ENCODE results near the gene NDUFB2. TPM values are rescaled to one million over a fixed set of nuclear protein-coding genes. Genes with fewer than 3 reads are reported as not detected.
"Not testable (repeated sequence)": the region's sequence is repeated elsewhere in the genome, so short reads cannot be mapped to it uniquely, and the experiment has no call there.

The NDUFB2 gene
- total RNA-seq: 202 TPM
- long read RNA-seq, transcript NDUFB2-201 (4 exons, 504 nt): major isoform, 16 of 20 reads
- long read RNA-seq, partial matches to known transcripts: 1 of 20 reads
- long read RNA-seq, other reads (novel, unspliced or antisense): 1 of 20 reads

DNA sequence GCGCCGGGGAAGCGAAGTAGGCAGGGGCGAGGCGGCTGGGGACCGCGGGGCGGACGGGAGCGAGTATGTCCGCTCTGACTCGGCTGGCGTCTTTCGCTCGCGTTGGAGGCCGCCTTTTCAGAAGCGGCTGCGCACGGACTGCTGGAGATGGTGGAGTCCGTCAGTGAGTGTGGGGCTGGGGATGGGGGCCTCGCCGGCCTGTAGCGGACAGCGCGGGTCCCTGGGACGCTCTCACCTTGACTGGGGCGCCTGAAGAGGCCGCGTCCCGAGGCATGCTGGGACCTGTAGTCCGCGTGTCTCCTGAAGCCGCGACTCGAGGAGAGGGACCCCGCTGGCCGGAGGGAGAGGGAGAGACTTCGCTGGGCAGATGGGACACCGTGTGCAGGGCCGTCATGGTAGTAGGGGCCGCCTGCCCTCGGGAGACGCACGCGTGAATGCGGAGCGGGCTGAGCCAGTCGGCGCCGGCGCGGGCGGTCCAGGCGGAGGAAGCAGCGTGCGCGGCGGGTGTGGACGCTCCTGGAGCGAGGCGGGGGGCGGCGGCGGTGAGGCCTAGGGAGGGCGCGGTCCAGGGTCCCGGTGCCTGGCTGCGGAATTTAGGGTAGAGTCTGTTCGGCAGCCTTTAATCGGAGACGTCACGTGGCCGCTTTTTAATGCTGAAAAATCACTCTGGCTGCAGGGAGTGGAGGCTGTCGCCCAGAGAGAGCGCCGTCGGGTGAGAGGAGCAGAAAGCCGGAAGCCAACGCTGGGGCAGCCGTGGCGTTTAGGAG is at the start of gene NDUFB2:
Gene NDUFB2 (plus strand): TSS at position 29 of the 767 bp plus-strand sequence. CDS start 37 bp downstream, at position 66.
- peak; percentile 98 for DNase-seq (ENCODE audit: low spot score)

DNA sequence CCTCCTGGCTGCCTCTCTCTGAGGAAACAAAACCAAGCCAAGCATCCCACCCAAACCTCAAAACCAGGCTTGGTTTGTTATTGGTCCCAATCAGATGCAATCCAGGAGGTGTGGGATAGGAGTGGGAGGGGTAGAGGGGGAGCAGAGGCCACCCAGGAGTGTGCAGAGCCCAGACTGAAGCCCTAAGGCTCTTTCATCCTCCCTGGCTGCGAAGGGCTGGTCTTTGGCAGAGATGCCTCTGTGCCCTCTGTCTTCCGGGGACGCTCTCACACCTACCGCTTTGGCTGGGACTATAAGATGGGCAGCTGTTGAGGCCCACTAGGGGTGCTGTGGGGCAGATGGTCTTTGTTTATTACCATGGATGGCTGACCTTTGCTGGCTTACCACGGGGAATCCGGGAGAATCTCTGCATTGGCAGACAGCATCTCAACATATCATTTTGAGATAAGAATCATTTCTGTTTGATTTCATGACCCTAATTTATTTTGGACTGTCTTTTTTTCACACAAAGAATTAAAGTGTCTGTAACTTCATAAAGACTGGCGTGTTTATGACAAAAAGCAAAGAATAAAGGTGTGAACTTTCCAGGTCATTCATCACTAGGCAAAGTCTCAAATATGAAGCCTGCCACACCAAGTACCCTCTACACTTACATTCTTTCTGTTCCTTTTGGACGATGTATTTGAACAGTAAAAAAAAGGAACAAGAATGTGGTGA is 49.4 kb upstream of the NDUFB2 start:
- DNase-seq (ENCODE audit: low spot score): no peak

- peak; percentile 41 for DNase-seq (ENCODE audit: low spot score)
Measured at GRCh38 chr7:140649556-140650205, 46.8 kb upstream of the NDUFB2 start.

DNA sequence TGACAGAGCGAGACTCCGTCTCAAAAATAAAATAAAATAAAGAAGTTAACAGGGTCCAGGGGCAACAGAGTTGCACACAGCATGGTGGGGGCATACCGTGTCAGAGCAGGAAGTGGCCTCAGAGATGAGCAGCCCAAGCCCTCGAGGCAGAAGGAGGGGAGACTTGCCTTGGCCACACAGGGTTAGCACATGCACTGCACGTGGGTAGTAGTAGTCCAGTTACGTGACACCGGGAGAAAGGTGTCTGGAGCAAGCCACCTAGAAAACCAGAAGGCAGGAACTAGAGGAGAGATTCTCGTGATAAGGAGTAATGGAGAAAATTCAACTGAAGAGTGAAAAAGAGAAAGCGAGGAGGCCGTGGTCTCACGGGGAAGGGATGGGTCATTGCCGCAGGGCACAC is 46.1 kb upstream of the NDUFB2 start:
- DNase-seq (ENCODE audit: low spot score): no peak

DNA sequence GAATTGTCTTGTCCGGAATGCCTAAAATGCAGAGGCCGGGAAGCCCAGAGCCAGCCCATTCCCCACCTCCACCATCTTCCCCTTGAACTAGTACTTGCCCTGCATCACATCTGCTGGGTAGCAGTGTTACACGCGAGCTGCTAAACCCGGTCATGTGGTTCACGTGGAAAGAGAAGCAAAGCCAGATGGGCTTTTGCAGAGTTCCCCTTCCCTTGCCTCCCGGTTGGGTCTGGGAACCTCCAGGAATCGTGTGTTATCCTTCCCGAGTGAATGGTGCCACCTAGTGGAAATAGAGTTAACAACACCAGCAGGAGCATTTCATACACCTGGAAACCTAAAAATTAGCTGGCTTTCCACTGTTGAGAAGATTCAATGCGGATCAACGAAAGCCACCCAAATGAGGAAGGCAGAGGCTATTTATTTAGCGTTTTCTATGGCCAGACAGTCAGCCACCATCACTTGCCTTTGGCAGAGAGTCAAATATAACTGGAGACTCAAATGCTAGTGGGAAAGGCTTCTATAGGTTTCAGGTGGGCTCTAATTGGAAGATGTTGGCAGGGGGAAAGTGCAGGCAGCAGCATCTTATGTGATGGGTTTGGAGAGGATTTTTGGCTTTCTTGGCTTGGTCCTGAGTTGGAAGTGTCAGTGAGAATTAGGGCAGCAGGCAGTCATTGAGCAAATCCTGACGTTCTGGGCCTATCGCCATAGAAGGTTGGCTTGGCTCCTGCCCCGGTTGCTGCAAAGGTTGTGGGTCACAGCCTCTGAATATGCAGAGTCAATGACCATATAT is 43.0 kb upstream of the NDUFB2 start:
- DNase-seq (ENCODE audit: low spot score): no peak

GRCh38 chr7:140654109-140654387 is 42.5 kb upstream of the NDUFB2 start:
- DNase-seq (ENCODE audit: low spot score): no peak

- no peak for DNase-seq (ENCODE audit: low spot score)
Measured at GRCh38 chr7:140654661-140655060, 41.8 kb upstream of the NDUFB2 start.

DNA sequence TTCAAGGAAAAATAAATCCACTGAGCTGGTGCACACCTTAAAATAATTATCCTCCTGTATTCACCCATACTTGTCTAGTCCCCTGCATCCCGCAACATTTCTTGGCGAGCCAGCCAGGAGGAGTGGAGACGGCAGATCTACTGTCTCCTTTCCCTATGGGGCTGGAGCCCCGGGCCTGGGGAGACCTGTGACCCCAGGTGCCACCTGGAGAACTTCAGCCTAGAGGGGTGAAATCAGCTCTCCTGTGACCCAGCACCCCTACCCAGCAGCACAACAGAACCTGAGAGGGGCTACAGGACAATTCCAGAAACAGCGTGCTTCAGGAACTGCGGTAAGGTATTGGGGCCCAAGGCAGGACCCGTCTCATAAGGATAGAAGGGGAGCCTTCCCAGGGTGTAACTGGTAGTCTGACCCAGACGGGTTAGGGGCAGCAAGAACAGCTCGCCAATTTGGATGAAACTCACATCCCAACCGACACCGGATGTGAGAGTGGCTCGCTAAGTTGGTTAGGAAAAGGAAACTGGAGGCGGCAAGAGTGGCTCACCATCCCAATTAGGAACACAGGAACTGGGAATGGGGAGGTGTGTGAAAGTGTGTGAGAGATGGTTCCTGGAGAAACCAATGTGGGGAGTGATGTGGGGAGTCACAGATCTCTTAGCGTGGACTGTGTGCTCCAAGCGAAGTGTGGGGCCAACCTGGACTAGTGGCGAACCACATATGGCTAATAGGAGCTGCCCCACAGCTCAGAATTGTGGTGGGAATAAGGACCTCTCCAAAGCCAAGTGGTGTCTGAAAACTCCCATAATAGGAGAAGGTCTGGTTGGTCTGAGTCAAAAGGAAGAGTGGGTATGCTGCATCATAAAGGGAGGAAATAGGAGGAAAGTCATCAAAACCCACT is 40.7 kb upstream of the NDUFB2 start:
- DNase-seq (ENCODE audit: low spot score): no peak

GRCh38 chr7:140656548-140657515 is 39.7 kb upstream of the NDUFB2 start:
- DNase-seq (ENCODE audit: low spot score): no peak

DNA sequence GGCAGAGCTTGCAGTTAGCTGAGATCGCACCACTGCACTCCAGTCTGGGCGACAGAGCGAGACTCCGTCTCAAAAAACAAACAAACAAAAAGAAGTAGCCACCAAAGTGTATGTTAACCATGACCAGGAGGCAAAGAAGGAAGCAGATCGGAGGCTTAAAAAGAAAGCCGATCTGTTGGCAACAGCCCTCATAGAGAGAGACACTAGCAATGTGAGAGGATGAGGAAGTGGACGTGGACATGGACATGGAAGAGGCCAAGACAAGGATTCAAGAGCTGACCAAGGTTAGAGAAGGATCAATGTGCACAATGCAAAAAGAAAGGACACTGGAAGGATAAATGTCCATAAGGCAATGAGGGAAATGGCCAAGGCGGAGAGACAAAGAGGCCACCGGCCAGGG is 38.6 kb upstream of the NDUFB2 start:
- no peak for DNase-seq (ENCODE audit: low spot score)

GRCh38 chr7:140659856-140660255 is 36.7 kb upstream of the NDUFB2 start:
- DNase-seq (ENCODE audit: low spot score): no peak

- no peak for DNase-seq (ENCODE audit: low spot score)
Measured at GRCh38 chr7:140661124-140661523, 35.4 kb upstream of the NDUFB2 start.

GRCh38 chr7:140662938-140663337 is 33.6 kb upstream of the NDUFB2 start:
- not testable (repeated sequence) for DNase-seq (ENCODE audit: low spot score)

GRCh38 chr7:140667476-140667875 is 29.0 kb upstream of the NDUFB2 start:
- DNase-seq (ENCODE audit: low spot score): no peak

DNA sequence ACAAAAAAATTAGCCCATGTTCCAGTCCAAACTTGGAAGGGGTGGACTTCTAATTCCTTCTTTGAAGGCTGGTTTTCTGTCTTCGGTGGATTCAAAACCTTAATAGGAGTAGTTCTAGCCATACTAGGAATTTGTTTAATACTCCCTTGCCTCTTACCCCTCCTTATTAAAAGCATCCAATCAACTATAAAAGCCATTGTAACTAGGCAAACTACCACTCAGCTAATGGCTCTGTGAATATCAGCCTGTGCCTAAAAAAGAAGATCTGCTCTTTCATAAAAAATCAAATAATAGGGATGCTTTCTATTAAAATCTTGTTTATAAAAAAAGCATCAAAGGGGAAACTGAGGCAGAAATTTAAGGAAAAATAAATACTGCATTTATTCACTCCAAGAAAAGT is 27.9 kb upstream of the NDUFB2 start:
- DNase-seq (ENCODE audit: low spot score): no peak

DNA sequence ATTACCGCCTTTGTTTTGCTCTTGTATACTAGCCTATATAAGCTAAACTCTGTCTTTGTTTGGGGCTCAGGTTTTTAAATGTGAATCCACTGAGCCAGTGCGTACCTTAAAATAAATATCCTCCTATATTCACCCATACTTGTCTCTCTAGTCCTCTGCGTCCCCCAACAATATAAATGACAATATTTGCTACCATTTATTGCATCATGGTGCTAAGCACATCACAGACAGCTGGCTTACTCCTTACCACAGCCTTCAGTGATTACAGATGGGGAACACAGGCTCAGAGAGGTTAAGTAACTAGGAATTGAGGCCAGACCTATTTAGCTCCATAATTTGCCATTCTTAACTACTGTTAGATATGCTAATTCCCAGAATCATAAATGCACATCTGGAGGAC is 27.2 kb upstream of the NDUFB2 start:
- DNase-seq (ENCODE audit: low spot score): no peak

GRCh38 chr7:140669862-140670261 is 26.6 kb upstream of the NDUFB2 start:
- DNase-seq (ENCODE audit: low spot score): not testable (repeated sequence)

DNA sequence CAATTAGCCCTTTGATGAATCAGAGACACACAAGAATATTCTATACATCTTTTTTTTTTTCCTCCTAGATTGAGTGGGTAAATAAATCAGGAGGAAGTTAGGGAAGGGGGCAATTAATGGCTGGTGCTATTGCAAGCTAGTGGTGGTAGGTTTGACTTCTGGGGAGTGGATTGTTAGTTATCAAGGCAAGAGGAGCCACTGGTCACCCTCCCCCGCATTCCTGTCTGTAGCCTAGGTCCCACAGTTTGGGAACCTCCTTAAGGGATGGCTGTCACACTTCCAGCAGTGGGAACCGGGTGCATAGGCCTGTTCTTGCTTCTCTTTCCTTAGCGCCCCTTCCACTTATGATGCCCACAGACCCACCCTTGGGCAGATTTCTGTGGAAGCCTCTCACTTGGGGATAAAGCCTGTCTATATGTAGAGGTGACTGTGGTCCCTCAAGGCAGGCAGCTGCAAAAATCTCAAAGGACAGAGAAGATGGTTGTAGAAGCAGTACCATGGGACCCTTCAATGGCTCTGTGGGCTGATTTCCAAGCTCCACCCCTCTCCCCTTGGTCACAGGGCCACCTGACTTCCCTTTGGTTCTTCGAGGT is 26.1 kb upstream of the NDUFB2 start:
- DNase-seq (ENCODE audit: low spot score): no peak

DNA sequence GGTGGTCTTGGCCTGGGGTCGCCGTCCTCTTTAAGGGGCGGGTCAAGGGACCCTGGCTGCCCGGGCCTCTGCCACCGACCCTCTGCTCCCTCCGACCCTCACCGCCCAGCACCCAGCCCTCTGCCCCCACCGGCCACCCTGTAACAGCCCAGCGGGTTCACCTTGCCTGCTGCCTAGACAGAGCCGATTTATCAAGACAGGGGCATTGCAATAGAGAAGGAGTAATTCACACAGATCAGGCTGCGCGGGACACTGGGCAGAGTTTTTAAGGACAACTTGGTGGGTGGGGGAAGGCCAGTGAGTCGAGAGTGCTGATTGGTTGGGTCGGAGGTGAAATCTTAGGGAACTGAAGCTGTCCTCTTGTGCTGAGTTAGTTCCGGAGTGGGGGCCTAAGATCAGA is 24.5 kb upstream of the NDUFB2 start:
- DNase-seq (ENCODE audit: low spot score): no peak
